NCI-H1436 treated with DMSO at 0.1 percent for 48 hours (cell line): ENCODE measurements around the gene SPAG5.

Source experiments
- DNase-seq: peaks from one replicate; lab custom pipeline; 2025; lab: John Stamatoyannopoulos, UW

SPAG5 gene

GRCh38 chr17:28573966-28574480 is 24.8 kb downstream of the SPAG5 start:
- no peak for DNase-seq

- no peak for DNase-seq
Observed at GRCh38 chr17:28573521-28573920, 25.3 kb downstream of the SPAG5 start.

- no peak for DNase-seq
Observed at GRCh38 chr17:28573040-28573380, 25.8 kb downstream of the SPAG5 start.

- DNase-seq, result no peak
Observed at GRCh38 chr17:28572259-28573039, 26.4 kb downstream of the SPAG5 start.

- DNase-seq, result peak; percentile 75
Observed at GRCh38 chr17:28571361-28572122, 27.3 kb downstream of the SPAG5 start, which contains the start of gene PIGS. Gene PIGS (minus strand): TSS chr17:28571524. CDS start chr17:28571496, 28 bp downstream.

GRCh38 chr17:28570716-28571360 is 28.0 kb downstream of the SPAG5 start:
- DNase-seq, result no peak

GRCh38 chr17:28569446-28569845 is 29.4 kb downstream of the SPAG5 start:
- no peak for DNase-seq

GRCh38 chr17:28567604-28568003 is 31.2 kb downstream of the SPAG5 start:
- no peak for DNase-seq

- no peak for DNase-seq
Observed at GRCh38 chr17:28563475-28563874, 35.4 kb downstream of the SPAG5 start.

GRCh38 chr17:28555022-28555421 is 43.8 kb downstream of the SPAG5 start:
- no peak for DNase-seq

GRCh38 chr17:28554565-28554964 is 44.3 kb downstream of the SPAG5 start:
- DNase-seq, result no peak

GRCh38 chr17:28553000-28553505 is 45.8 kb downstream of the SPAG5 start:
- DNase-seq, result no peak

GRCh38 chr17:28552176-28552999 is 46.4 kb downstream of the SPAG5 start, which contains the start of gene UNC119:
Gene UNC119 (minus strand): TSS chr17:28552624. CDS start chr17:28552557, 67 bp downstream.
- DNase-seq, result no peak

- DNase-seq, result no peak
Observed at GRCh38 chr17:28551421-28552175, 47.2 kb downstream of the SPAG5 start.

- no peak for DNase-seq
Observed at GRCh38 chr17:28550858-28551257, 48.0 kb downstream of the SPAG5 start.

GRCh38 chr17:28549236-28550132 is 49.3 kb downstream of the SPAG5 start:
- no peak for DNase-seq

GRCh38 chr17:28548417-28549130 is 50.3 kb downstream of the SPAG5 start:
- no peak for DNase-seq

- DNase-seq, result no peak
Observed at GRCh38 chr17:28547623-28548416, 51.0 kb downstream of the SPAG5 start.
